HEK293 (cell line): Measurements from ENCODE around the gene SLC25A18.

Experiments
- CTCF ChIA-PET: fragments of 350-600 bp; formaldehyde crosslinking; extraction: SDS; loops from one replicate; lab custom pipeline; 2021; ENCODE audit warnings: antibody characterized with exemption; lab: Yijun Ruan, JAX
- POLR2A ChIA-PET: fragments of 300-600 bp; formaldehyde crosslinking; extraction: SDS; loops from one replicate; lab custom pipeline; 2020; ENCODE audit warnings: antibody characterized with exemption, inconsistent platforms; lab: Yijun Ruan, JAX
- H3K27ac ChIP-seq: fragments of 200-500 bp; sonication (Bioruptor generic); 2 replicates; pipeline ENCODE4 v1.5.1; 2014; ENCODE audit warnings: low read depth, low read length, control low read depth, inconsistent platforms; ENCODE audit errors: extremely low read depth
- H3K36me3 ChIP-seq, 2 experiments: fragments of 200-500 bp in 1 of 2; sonication (Bioruptor generic) in 1 of 2; 1 replicate in 1 of 2; 2 replicates in 1 of 2; pipeline ENCODE4 v1.5.1; 2014 to 2017; ENCODE audit warnings: inconsistent platforms in 2 of 2, low read length in 2 of 2; ENCODE audit not compliant: control insufficient read depth in 2 of 2, insufficient read depth in 1 of 2
- H3K4me1 ChIP-seq: fragments of 200-500 bp; sonication (Bioruptor generic); 2 replicates; pipeline ENCODE4 v1.5.1; 2014; ENCODE audit warnings: mild to moderate bottlenecking, low read length, inconsistent platforms; ENCODE audit not compliant: control insufficient read depth, insufficient read depth
- H3K4me3 ChIP-seq: 2 replicates; pipeline ENCODE4 v1.5.1; 2011; ENCODE audit warnings: low read depth, mild to moderate bottlenecking, control low read depth, low read length, moderate library complexity
- H3K9me3 ChIP-seq: fragments of 200-500 bp; sonication (Bioruptor generic); 2 replicates; pipeline ENCODE4 v1.5.1; 2014; ENCODE audit warnings: low read depth, low read length, inconsistent platforms; ENCODE audit not compliant: control insufficient read depth, insufficient read depth
- GLI4 ChIP-seq: fragments of 450-650 bp; formaldehyde crosslinking; IDR thresholded peaks from 2 replicates; pipeline ENCODE4 v1.5.1; 2016; ENCODE audit warnings: missing biosample characterization, missing genetic modification characterization
- KLF9 ChIP-seq: fragments of 450-650 bp; formaldehyde crosslinking; IDR thresholded peaks from 2 replicates; pipeline ENCODE4 v1.5.1; 2016; ENCODE audit warnings: missing biosample characterization, missing genetic modification characterization, low read depth
- PRDM10 ChIP-seq: fragments of 450-650 bp; formaldehyde crosslinking; IDR thresholded peaks from 2 replicates; pipeline ENCODE4 v1.5.1; 2016; ENCODE audit warnings: missing biosample characterization, missing genetic modification characterization
- SCRT2 ChIP-seq: fragments of 450-650 bp; formaldehyde crosslinking; IDR thresholded peaks from 2 replicates; pipeline ENCODE4 v1.5.1; 2016; ENCODE audit warnings: missing biosample characterization, missing genetic modification characterization
- ZBTB26 ChIP-seq: fragments of 450-650 bp; formaldehyde crosslinking; optimal IDR thresholded peaks from 2 replicates; pipeline ENCODE3; 2016; ENCODE audit warnings: missing biosample characterization, mild to moderate bottlenecking, missing genetic modification characterization
- ZBTB44 ChIP-seq: fragments of 450-650 bp; IDR thresholded peaks from 2 replicates; pipeline ENCODE4 v1.5.1; 2018; ENCODE audit warnings: missing biosample characterization, mild to moderate bottlenecking, missing genetic modification characterization
- ZBTB48 ChIP-seq: fragments of 450-650 bp; formaldehyde crosslinking; IDR thresholded peaks from 2 replicates; pipeline ENCODE4 v1.5.1; 2016; ENCODE audit warnings: missing biosample characterization, missing genetic modification characterization
- ZFP69B ChIP-seq: fragments of 450-650 bp; formaldehyde crosslinking; IDR thresholded peaks from 2 replicates; pipeline ENCODE4 v1.5.1; 2016; ENCODE audit warnings: missing biosample characterization, missing genetic modification characterization
- ZNF398 ChIP-seq: fragments of 450-650 bp; formaldehyde crosslinking; IDR thresholded peaks from 2 replicates; pipeline ENCODE4 v1.5.1; 2017; ENCODE audit warnings: missing biosample characterization, missing genetic modification characterization
- ZNF510 ChIP-seq: fragments of 450-650 bp; formaldehyde crosslinking; IDR thresholded peaks from 2 replicates; pipeline ENCODE4 v1.5.1; 2018; ENCODE audit warnings: mild to moderate bottlenecking, missing genetic modification characterization, missing biosample characterization; ENCODE audit not compliant: insufficient replicate concordance
- ZNF558 ChIP-seq: fragments of 450-650 bp; formaldehyde crosslinking; IDR thresholded peaks from 2 replicates; pipeline ENCODE4 v1.5.1; 2016; ENCODE audit warnings: missing biosample characterization, missing genetic modification characterization
- TF ChIP-seq, protein P1 (sequence below): fragments of 450-650 bp; formaldehyde crosslinking; IDR thresholded peaks from 2 replicates; pipeline ENCODE4 v1.5.1; 2016; ENCODE audit warnings: missing biosample characterization, missing genetic modification characterization

The SLC25A18 gene

GRCh38 chr22:17637490-17638181, 74.3 kb downstream of the SLC25A18 start:
- H3K4me3 ChIP-seq: peak overlapping the region; percentile 90
- no peak for TF ChIP-seq ZBTB26 (tag by site-specific recombination)
- TF ChIP-seq PRDM10 (tag by site-specific recombination): peak; percentile 56; the same call in 1 of the 2 replicates
- 0 out of 2 replicates have a peak, but pooled peaks have one; percentile 10 for TF ChIP-seq KLF9
- no peak for TF ChIP-seq SCRT2
- H3K4me1 ChIP-seq: 0 out of 2 replicates have a peak, but pooled peaks cover 2% of the 10 kb centered on the region
- H3K27ac ChIP-seq: peak overlapping the region; percentile 87
- POLR2A ChIA-PET: interaction anchor here (0.6 kb wide), 2 partner anchors 12 to 20 kb away, joined by 3 to 6 read pairs; no protein-coding TSS in a partner anchor
- H3K36me3 ChIP-seq: no peaks in the 10 kb centered on the region; a peak in 1 of 3 replicates
- H3K9me3 ChIP-seq: no peaks in the 10 kb centered on the region
- CTCF ChIA-PET: no interaction called here

GRCh38 chr22:17638182-17638431, 74.8 kb downstream of the SLC25A18 start:
- peak overlapping the region; percentile 87 for H3K27ac ChIP-seq
- 0 out of 2 replicates have a peak, but pooled peaks cover 2% of the 10 kb centered on the region for H3K4me1 ChIP-seq
- ChIA-PET POLR2A (interaction anchor here (1.1 kb wide), 1 partner anchor 68 kb away, joined by 3 read pairs; no protein-coding TSS in a partner anchor), CTCF (no interaction called here)
- H3K4me3 ChIP-seq: peak overlapping the region; percentile 90
- no peak for TF ChIP-seq ZNF510 (tag by site-specific recombination)
- TF ChIP-seq ZNF558: 0 out of 2 replicates have a peak, but pooled peaks have one; percentile 37
- no peak for TF ChIP-seq ZBTB44
- TF ChIP-seq, protein P1, sequence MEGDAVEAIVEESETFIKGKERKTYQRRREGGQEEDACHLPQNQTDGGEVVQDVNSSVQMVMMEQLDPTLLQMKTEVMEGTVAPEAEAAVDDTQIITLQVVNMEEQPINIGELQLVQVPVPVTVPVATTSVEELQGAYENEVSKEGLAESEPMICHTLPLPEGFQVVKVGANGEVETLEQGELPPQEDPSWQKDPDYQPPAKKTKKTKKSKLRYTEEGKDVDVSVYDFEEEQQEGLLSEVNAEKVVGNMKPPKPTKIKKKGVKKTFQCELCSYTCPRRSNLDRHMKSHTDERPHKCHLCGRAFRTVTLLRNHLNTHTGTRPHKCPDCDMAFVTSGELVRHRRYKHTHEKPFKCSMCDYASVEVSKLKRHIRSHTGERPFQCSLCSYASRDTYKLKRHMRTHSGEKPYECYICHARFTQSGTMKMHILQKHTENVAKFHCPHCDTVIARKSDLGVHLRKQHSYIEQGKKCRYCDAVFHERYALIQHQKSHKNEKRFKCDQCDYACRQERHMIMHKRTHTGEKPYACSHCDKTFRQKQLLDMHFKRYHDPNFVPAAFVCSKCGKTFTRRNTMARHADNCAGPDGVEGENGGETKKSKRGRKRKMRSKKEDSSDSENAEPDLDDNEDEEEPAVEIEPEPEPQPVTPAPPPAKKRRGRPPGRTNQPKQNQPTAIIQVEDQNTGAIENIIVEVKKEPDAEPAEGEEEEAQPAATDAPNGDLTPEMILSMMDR: peak; percentile 6; the same call in 1 of the 2 replicates
- TF ChIP-seq ZNF398 (tag by site-specific recombination): peak; percentile 16; the same call in 1 of the 2 replicates
- TF ChIP-seq ZFP69B (tag by site-specific recombination): 0 out of 2 replicates have a peak, but pooled peaks have one; percentile 11
- 0 out of 2 replicates have a peak, but pooled peaks have one; percentile 37 for TF ChIP-seq GLI4 (tag by site-specific recombination)
- TF ChIP-seq ZBTB48 (tag by site-specific recombination): peak; percentile 81; the same call in 1 of the 2 replicates
- no peaks in the 10 kb centered on the region; a peak in 1 of 3 replicates for H3K36me3 ChIP-seq
- no peaks in the 10 kb centered on the region for H3K9me3 ChIP-seq
